NCI-H2107 treated with DMSO at 0.1 percent for 48 hours (cell line): Measurements from ENCODE around the gene TAS2R43.
"Not testable (repeated sequence)": the region's sequence is repeated elsewhere in the genome, so short reads cannot be mapped to it uniquely, and the experiment has no call there.

ENCODE experiments used
- DNase-seq: peaks from one replicate; lab custom pipeline; 2025; ENCODE audit not compliant: unreplicated experiment; lab: John Stamatoyannopoulos, UW

Gene TAS2R43

GRCh38 chr12:11062194-11062593, 29.9 kb downstream of the TAS2R43 start, which contains the start of gene TAS2R46:
TAS2R46 (minus strand) TSS chr12:11062294; CDS start chr12:11062294, 0 bp downstream.
- DNase-seq: not testable (repeated sequence)

GRCh38 chr12:11059784-11060183, 32.3 kb downstream of the TAS2R43 start:
- no peak for DNase-seq

GRCh38 chr12:11059041-11059440, 33.1 kb downstream of the TAS2R43 start:
- DNase-seq: no peak

- no peak for DNase-seq
Measured at GRCh38 chr12:11055306-11055705, 36.8 kb downstream of the TAS2R43 start.

- DNase-seq: not testable (repeated sequence)
Measured at GRCh38 chr12:11049806-11050531, 42.1 kb downstream of the TAS2R43 start.

- not testable (repeated sequence) for DNase-seq
Measured at GRCh38 chr12:11041366-11041765, 50.7 kb downstream of the TAS2R43 start.
